Naive thymus-derived CD8-positive, alpha-beta T cell (primary cell): ENCODE results near the gene KLHL35. TPM values are rescaled to one million over a fixed set of nuclear protein-coding genes. Genes with fewer than 3 reads are reported as not detected.

Source experiments
- ATAC-seq, 2 donors: fragments of 150-1000 bp; cut with Tn5 transposase in 1 of 2; sonication (Bioruptor Pico), chemical (Tn5 transposase) in 1 of 2; 1 replicate in 1 of 2; 2 replicates in 1 of 2; pipeline ENCODE4 v1.10.0; 2021; ENCODE audit warnings: mild to moderate bottlenecking in 2 of 2, moderate library complexity in 2 of 2
- POLR2A ChIA-PET: fragments of 350-600 bp; sonication (Branson Sonifier 250); formaldehyde crosslinking; loops from one replicate; lab custom pipeline; 2021; ENCODE audit warnings: antibody characterized with exemption; lab: Charles Lee
- DNase-seq, 10 donors: peaks; one replicate each; pipeline versions ENCODE4 v3.0.0 to v3.0.0-alpha.2; 2020 to 2022
- H3K27ac Mint-ChIP-seq, 10 donors: one replicate each; pipeline ENCODE4 v1.8.0; 2020 to 2022; ENCODE audit warnings: mild to moderate bottlenecking in 10 of 10, mixed read lengths in 10 of 10, moderate library complexity in 4 of 10, inconsistent platforms in 1 of 10
- H3K27me3 Mint-ChIP-seq, 5 donors: one replicate each; pipeline ENCODE4 v1.8.0; 2021 to 2022; ENCODE audit warnings: mixed read lengths in 5 of 5
- H3K36me3 Mint-ChIP-seq, 3 donors: one replicate each; pipeline ENCODE4 v1.8.0; 2020 to 2022; ENCODE audit warnings: mixed read lengths in 3 of 3, mild to moderate bottlenecking in 2 of 3, inconsistent platforms in 1 of 3
- H3K4me1 Mint-ChIP-seq, 4 donors: one replicate each; pipeline ENCODE4 v1.8.0; 2021 to 2022; ENCODE audit warnings: mixed read lengths in 4 of 4
- H3K4me3 Mint-ChIP-seq, 10 donors: one replicate each; pipeline ENCODE4 v1.8.0; 2020 to 2022; ENCODE audit warnings: mild to moderate bottlenecking in 10 of 10, mixed read lengths in 10 of 10, moderate library complexity in 6 of 10, inconsistent platforms in 1 of 10
- H3K9me3 Mint-ChIP-seq, 9 donors: one replicate each; pipeline ENCODE4 v1.8.0; 2020 to 2022; ENCODE audit warnings: mixed read lengths in 9 of 9, mild to moderate bottlenecking in 3 of 9, inconsistent platforms in 1 of 9, moderate library complexity in 1 of 9
- polyA plus RNA-seq, 3 donors: library from polyadenylated mRNA; unstranded; fragments of 300-500 nt; fragmentation: Illumina TruSeq; gene quantifications; one replicate each; pipeline ENCODE4 v1.2.3, GENCODE V29; 2021
- total RNA-seq, 8 experiments: library from RNA in 2 of 8; stranded (reverse) in 2 of 8; gene quantifications; one replicate each; pipeline ENCODE4 v1.2.3 and lab custom pipeline; 2021 to 2026

Gene KLHL35
- total and polyA plus RNA-seq, 5 experiments from 2014 or later: 0.38 to 1.3 (median 0.74) TPM

GRCh38 chr11:75373201-75373600 lies 59.8 kb downstream of the KLHL35 start:
- peaks cover 0 to 10% (median 3%) of the 10 kb centered on the region in 9 donors for H3K9me3 Mint-ChIP-seq
- POLR2A ChIA-PET: no interaction called here

More at GRCh38 chr11:75373201-75373600, 59.8 kb downstream of the KLHL35 start:
- ATAC-seq: no peak
- H3K4me1 Mint-ChIP-seq: peaks cover 8 to 28% (median 15%) of the 10 kb centered on the region in 4 donors
- H3K27me3 Mint-ChIP-seq: no peaks in the 10 kb centered on the region
- H3K4me3 Mint-ChIP-seq: no peak overlapping the region
- no peak for DNase-seq
- H3K36me3 Mint-ChIP-seq: peaks cover 0 to 2% (median 0%) of the 10 kb centered on the region in 3 donors
- H3K27ac Mint-ChIP-seq: no peak overlapping the region

Other genes with a start within 250 kb of the KLHL35 start
- under 1 TPM; 0.16 TPM for gene TPBGL, start 192.4 kb downstream of the KLHL35 start, total RNA-seq
- under 1 TPM; 0.09 to 0.24 (median 0.12) TPM for gene TPBGL, start 192.4 kb downstream of the KLHL35 start, polyA plus RNA-seq
- 10 to 100 TPM; 60.0 to 65.3 TPM for gene ARRB1, start 81.5 kb downstream of the KLHL35 start, total RNA-seq
- 10 to 100 TPM in 1 of 3 donors, 1 to 10 TPM in 2; 7.6 to 12.2 (median 9.0) TPM for gene ARRB1, start 81.5 kb downstream of the KLHL35 start, polyA plus RNA-seq
- 1,000 to 10,000 TPM; 5,159 to 5,268 TPM for gene RPS3, start 33.7 kb downstream of the KLHL35 start, total RNA-seq
- 1,000 to 10,000 TPM; 6,922 to 7,216 (median 7,023) TPM for gene RPS3, start 33.7 kb downstream of the KLHL35 start, polyA plus RNA-seq
- gene GDPD5, start 92.7 kb upstream of the KLHL35 start, total RNA-seq: 10 to 100 TPM; 13.1 to 13.4 TPM
- 1 to 10 TPM; 4.2 to 5.1 (median 4.3) TPM for gene GDPD5, start 92.7 kb upstream of the KLHL35 start, polyA plus RNA-seq
- 10 to 100 TPM; 10.1 to 11.6 TPM for gene SERPINH1, start 129.1 kb upstream of the KLHL35 start, total RNA-seq
- 1 to 10 TPM; 1.6 to 4.5 (median 2.8) TPM for gene SERPINH1, start 129.1 kb upstream of the KLHL35 start, polyA plus RNA-seq
- gene MAP6, start 235.8 kb upstream of the KLHL35 start, total RNA-seq: not detected
- gene MAP6, start 235.8 kb upstream of the KLHL35 start, polyA plus RNA-seq: not detected